A549 (cell line): ENCODE data around the gene PLEKHA1.

Experiments used
- BHLHE40 ChIP-seq: IDR thresholded peaks from 2 replicates; pipeline ENCODE4 v1.6.1; 2012; ENCODE audit warnings: low read depth, low read length, inconsistent platforms
- ESRRA ChIP-seq: fragments of 150-350 bp; IDR thresholded peaks from 2 replicates; pipeline ENCODE4 v1.6.1; 2014; ENCODE audit warnings: mild to moderate bottlenecking, low read length, borderline replicate concordance
- FOSL2 ChIP-seq, 2 experiments: fragments of 450-650 bp in 1 of 2; fragments of >200 bp in 1 of 2; sonication (Bioruptor Twin) in 1 of 2; formaldehyde crosslinking; IDR thresholded peaks; 2 replicates each; pipeline versions ENCODE4 v1.5.0 to v1.6.1; 2016 to 2020; ENCODE audit warnings: mild to moderate bottlenecking in 1 of 2, moderate library complexity in 1 of 2
- POLR2A ChIP-seq: IDR thresholded peaks from 2 replicates; pipeline ENCODE4 v1.6.1; 2012; ENCODE audit warnings: mild to moderate bottlenecking, low read length
- POLR2AphosphoS2 ChIP-seq: conservative IDR thresholded peaks from 2 replicates; pipeline ENCODE4 v1.6.1; 2012; ENCODE audit warnings: low read length, improper control_type of control experiment, inconsistent platforms
- TF ChIP-seq, protein P1 (sequence below): fragments of >200 bp; sonication (Bioruptor Twin); formaldehyde crosslinking; IDR thresholded peaks from 3 replicates; pipeline ENCODE4 v1.5.1; 2016
- TF ChIP-seq, protein P2 (sequence below): IDR thresholded peaks from 2 replicates; pipeline ENCODE4 v1.6.1; 2012

DNA sequence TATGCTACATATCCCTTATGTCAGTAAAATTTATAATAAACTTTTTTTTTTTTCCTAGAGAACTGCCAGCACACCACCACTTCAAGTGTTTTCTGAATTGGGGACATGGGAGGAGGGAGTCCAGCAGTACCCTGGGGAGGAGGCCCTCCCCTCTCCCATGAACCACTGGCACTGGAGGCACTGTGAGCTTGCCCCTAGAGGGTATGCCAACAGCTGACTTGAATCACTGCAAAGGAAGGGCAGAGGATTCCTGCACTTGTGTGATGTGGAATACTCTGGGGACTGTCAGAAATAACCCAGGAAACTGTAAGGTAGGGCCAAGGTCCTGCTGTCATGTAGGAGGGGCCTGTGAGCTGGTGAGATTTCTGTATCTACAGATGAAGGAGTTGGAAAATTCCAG is 71.4 kb downstream of the PLEKHA1 start:
- TF ChIP-seq, protein P1, sequence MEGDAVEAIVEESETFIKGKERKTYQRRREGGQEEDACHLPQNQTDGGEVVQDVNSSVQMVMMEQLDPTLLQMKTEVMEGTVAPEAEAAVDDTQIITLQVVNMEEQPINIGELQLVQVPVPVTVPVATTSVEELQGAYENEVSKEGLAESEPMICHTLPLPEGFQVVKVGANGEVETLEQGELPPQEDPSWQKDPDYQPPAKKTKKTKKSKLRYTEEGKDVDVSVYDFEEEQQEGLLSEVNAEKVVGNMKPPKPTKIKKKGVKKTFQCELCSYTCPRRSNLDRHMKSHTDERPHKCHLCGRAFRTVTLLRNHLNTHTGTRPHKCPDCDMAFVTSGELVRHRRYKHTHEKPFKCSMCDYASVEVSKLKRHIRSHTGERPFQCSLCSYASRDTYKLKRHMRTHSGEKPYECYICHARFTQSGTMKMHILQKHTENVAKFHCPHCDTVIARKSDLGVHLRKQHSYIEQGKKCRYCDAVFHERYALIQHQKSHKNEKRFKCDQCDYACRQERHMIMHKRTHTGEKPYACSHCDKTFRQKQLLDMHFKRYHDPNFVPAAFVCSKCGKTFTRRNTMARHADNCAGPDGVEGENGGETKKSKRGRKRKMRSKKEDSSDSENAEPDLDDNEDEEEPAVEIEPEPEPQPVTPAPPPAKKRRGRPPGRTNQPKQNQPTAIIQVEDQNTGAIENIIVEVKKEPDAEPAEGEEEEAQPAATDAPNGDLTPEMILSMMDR = no peak
- TF ChIP-seq, protein P2, sequence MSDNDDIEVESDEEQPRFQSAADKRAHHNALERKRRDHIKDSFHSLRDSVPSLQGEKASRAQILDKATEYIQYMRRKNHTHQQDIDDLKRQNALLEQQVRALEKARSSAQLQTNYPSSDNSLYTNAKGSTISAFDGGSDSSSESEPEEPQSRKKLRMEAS = no peak
- TF ChIP-seq POLR2A = no peak
- TF ChIP-seq ESRRA = no peak
- TF ChIP-seq FOSL2 (IDR thresholded peaks at IDR 0.05) = no peak
- TF ChIP-seq FOSL2 (CRISPR knock-in tag; IDR thresholded peaks at IDR 0.05) = no peak
- TF ChIP-seq BHLHE40 = no peak
- no peak for TF ChIP-seq POLR2AphosphoS2
